ENCODE results near the gene ANKRD34A.

ANKRD34A gene

GRCh38 chr1:145990249-145990855 is 26.0 kb upstream of the ANKRD34A start:
- DNase-seq: no peak

- DNase-seq: no peak
These were observed 24.4 kb upstream of the ANKRD34A start for GRCh38 chr1:145988773-145989172.

- no peak for DNase-seq
These were observed 23.6 kb upstream of the ANKRD34A start for GRCh38 chr1:145987926-145988325.

GRCh38 chr1:145986551-145986950 is 22.2 kb upstream of the ANKRD34A start:
- no peak for DNase-seq

- DNase-seq: no peak
These were observed 21.4 kb upstream of the ANKRD34A start for GRCh38 chr1:145985502-145986439.

- no peak for DNase-seq
These were observed 20.7 kb upstream of the ANKRD34A start for GRCh38 chr1:145985129-145985501.

- DNase-seq: no peak
These were observed 19.8 kb upstream of the ANKRD34A start for GRCh38 chr1:145983960-145984830.

- no peak for DNase-seq
These were observed 18.9 kb upstream of the ANKRD34A start for GRCh38 chr1:145983206-145983675.

- DNase-seq: no peak
These were observed 17.8 kb upstream of the ANKRD34A start for GRCh38 chr1:145982010-145982723.

GRCh38 chr1:145980457-145980994 is 16.2 kb upstream of the ANKRD34A start:
- no peak for DNase-seq

GRCh38 chr1:145979746-145980456 is 15.5 kb upstream of the ANKRD34A start:
- DNase-seq: no peak

GRCh38 chr1:145978854-145979745 is 14.7 kb upstream of the ANKRD34A start:
- peak; percentile 94 for DNase-seq

GRCh38 chr1:145978471-145978853 is 14.1 kb upstream of the ANKRD34A start:
- no peak for DNase-seq

- no peak for DNase-seq
These were observed 13.4 kb upstream of the ANKRD34A start for GRCh38 chr1:145977486-145978470.

GRCh38 chr1:145977016-145977415 is 12.6 kb upstream of the ANKRD34A start:
- no peak for DNase-seq

- DNase-seq: no peak
These were observed 10.8 kb upstream of the ANKRD34A start for GRCh38 chr1:145975216-145975615.

GRCh38 chr1:145974721-145975120 is 10.3 kb upstream of the ANKRD34A start:
- no peak for DNase-seq

- no peak for DNase-seq
These were observed 8.2 kb upstream of the ANKRD34A start for GRCh38 chr1:145972580-145972979.

- no peak for DNase-seq
These were observed 2.9 kb upstream of the ANKRD34A start for GRCh38 chr1:145967288-145967687.
